ENCODE data around the gene PGRMC2. TPM values are rescaled to one million over a fixed set of nuclear protein-coding genes. Genes with fewer than 3 reads are reported as not detected.
"Not testable (repeated sequence)": the region's sequence is repeated elsewhere in the genome, so short reads cannot be mapped to it uniquely, and the experiment has no call there.

Gene PGRMC2
- total and polyA plus RNA-seq, 4 donors, result 49.0 to 74.8 (median 59.5) TPM

GRCh38 chr4:128249787-128250668 is 37.6 kb downstream of the PGRMC2 start:
- Histone ChIP-seq H3K9me3 (ENCODE audit: control insufficient read depth, low read length) (no peaks in the 10 kb centered on the region), H3K4me3 (ENCODE audit: low read length in 2 of 2) (no peak overlapping the region), H3K27ac (ENCODE audit: low read depth in 1 of 2, low read length in 2 of 2) (no peak overlapping the region), H3K4me1 (ENCODE audit: control insufficient read depth in 1 of 2, insufficient read depth in 2 of 2, low read length in 2 of 2) (no peaks in the 10 kb centered on the region), H3K36me3 (ENCODE audit: control insufficient read depth in 1 of 2, insufficient read depth in 2 of 2, low read length in 1 of 2) (no peaks in the 10 kb centered on the region), H3K27me3 (ENCODE audit: control insufficient read depth in 1 of 2, insufficient read depth in 2 of 2, low read length in 1 of 2) (no peaks in the 10 kb centered on the region)
- intact Hi-C loops (cut with DNase I), result no loop called here
- WGBS, 2 donors, result 67 to 70% methylated on average over 4 of the region's 4 CpGs
- no peak for ATAC-seq (ENCODE audit: low FRiP score)
- no peak for DNase-seq

GRCh38 chr4:128247906-128248305 is 39.7 kb downstream of the PGRMC2 start:
- intact Hi-C loops (cut with DNase I), result no loop called here
- WGBS, 2 donors, result 97 to 98% methylated on average over 1 of the region's 1 CpG
- Histone ChIP-seq H3K9me3 (ENCODE audit: control insufficient read depth, low read length) (no peaks in the 10 kb centered on the region), H3K4me1 (ENCODE audit: control insufficient read depth in 1 of 2, insufficient read depth in 2 of 2, low read length in 2 of 2) (no peaks in the 10 kb centered on the region), H3K4me3 (ENCODE audit: low read length in 2 of 2) (no peak overlapping the region), H3K27me3 (ENCODE audit: control insufficient read depth in 1 of 2, insufficient read depth in 2 of 2, low read length in 1 of 2) (no peaks in the 10 kb centered on the region), H3K36me3 (ENCODE audit: control insufficient read depth in 1 of 2, insufficient read depth in 2 of 2, low read length in 1 of 2) (no peaks in the 10 kb centered on the region), H3K27ac (ENCODE audit: low read depth in 1 of 2, low read length in 2 of 2) (no peak overlapping the region)
- ATAC-seq (ENCODE audit: low FRiP score), result no peak
- DNase-seq, result no peak

GRCh38 chr4:128245391-128245790 is 42.2 kb downstream of the PGRMC2 start:
- ATAC-seq (ENCODE audit: low FRiP score); H3K9me3 ChIP-seq (ENCODE audit: control insufficient read depth, low read length); H3K27ac ChIP-seq (ENCODE audit: low read depth in 1 of 2, low read length in 2 of 2); DNase-seq; intact Hi-C loops (cut with DNase I); H3K4me3 ChIP-seq (ENCODE audit: low read length in 2 of 2); H3K36me3 ChIP-seq (ENCODE audit: control insufficient read depth in 1 of 2, insufficient read depth in 2 of 2, low read length in 1 of 2); H3K27me3 ChIP-seq (ENCODE audit: control insufficient read depth in 1 of 2, insufficient read depth in 2 of 2, low read length in 1 of 2); H3K4me1 ChIP-seq (ENCODE audit: control insufficient read depth in 1 of 2, insufficient read depth in 2 of 2, low read length in 2 of 2): not testable (repeated sequence)
- 89 to 91% methylated on average over 5 of the region's 5 CpGs for WGBS, 2 donors

- no peak for DNase-seq
- Histone ChIP-seq H3K27ac (ENCODE audit: low read depth in 1 of 2, low read length in 2 of 2) (no peak overlapping the region), H3K27me3 (ENCODE audit: control insufficient read depth in 1 of 2, insufficient read depth in 2 of 2, low read length in 1 of 2) (no peaks in the 10 kb centered on the region), H3K36me3 (ENCODE audit: control insufficient read depth in 1 of 2, insufficient read depth in 2 of 2, low read length in 1 of 2) (no peaks in the 10 kb centered on the region), H3K4me3 (ENCODE audit: low read length in 2 of 2) (no peak overlapping the region), H3K9me3 (ENCODE audit: control insufficient read depth, low read length) (no peaks in the 10 kb centered on the region), H3K4me1 (ENCODE audit: control insufficient read depth in 1 of 2, insufficient read depth in 2 of 2, low read length in 2 of 2) (no peaks in the 10 kb centered on the region)
- WGBS, 2 donors, result 89 to 93% methylated on average over 2 of the region's 2 CpGs
- intact Hi-C loops (cut with DNase I), result no loop called here
- no peak for ATAC-seq (ENCODE audit: low FRiP score)
These were observed 43.2 kb downstream of the PGRMC2 start for GRCh38 chr4:128244379-128244778.

- Histone ChIP-seq H3K27ac (ENCODE audit: low read depth in 1 of 2, low read length in 2 of 2) (no peak overlapping the region), H3K36me3 (ENCODE audit: control insufficient read depth in 1 of 2, insufficient read depth in 2 of 2, low read length in 1 of 2) (no peaks in the 10 kb centered on the region), H3K4me3 (ENCODE audit: low read length in 2 of 2) (no peak overlapping the region), H3K4me1 (ENCODE audit: control insufficient read depth in 1 of 2, insufficient read depth in 2 of 2, low read length in 2 of 2) (no peaks in the 10 kb centered on the region), H3K27me3 (ENCODE audit: control insufficient read depth in 1 of 2, insufficient read depth in 2 of 2, low read length in 1 of 2) (no peaks in the 10 kb centered on the region), H3K9me3 (ENCODE audit: control insufficient read depth, low read length) (no peaks in the 10 kb centered on the region)
- DNase-seq (no peak), ATAC-seq (ENCODE audit: low FRiP score) (no peak)
- intact Hi-C loops (cut with DNase I), result no loop called here
- WGBS, 2 donors, result 96 to 98% methylated on average over 4 of the region's 4 CpGs
These were observed 45.0 kb downstream of the PGRMC2 start for GRCh38 chr4:128242601-128243000.

- ATAC-seq (ENCODE audit: low FRiP score) (no peak), DNase-seq (no peak)
- WGBS, 2 donors, result 78 to 82% methylated on average over 3 of the region's 3 CpGs
- H3K4me1 ChIP-seq (ENCODE audit: control insufficient read depth in 1 of 2, insufficient read depth in 2 of 2, low read length in 2 of 2), result no peaks in the 10 kb centered on the region
- no peak overlapping the region for H3K4me3 ChIP-seq (ENCODE audit: low read length in 2 of 2)
- no peaks in the 10 kb centered on the region for H3K27me3 ChIP-seq (ENCODE audit: control insufficient read depth in 1 of 2, insufficient read depth in 2 of 2, low read length in 1 of 2)
- no peaks in the 10 kb centered on the region for H3K36me3 ChIP-seq (ENCODE audit: control insufficient read depth in 1 of 2, insufficient read depth in 2 of 2, low read length in 1 of 2)
- intact Hi-C loops (cut with DNase I), result no loop called here
- H3K27ac ChIP-seq (ENCODE audit: low read depth in 1 of 2, low read length in 2 of 2), result no peak overlapping the region
- peaks cover 1% of the 10 kb centered on the region for H3K9me3 ChIP-seq (ENCODE audit: control insufficient read depth, low read length)
These were observed 45.6 kb downstream of the PGRMC2 start for GRCh38 chr4:128241981-128242380.

GRCh38 chr4:128241425-128241913 is 46.1 kb downstream of the PGRMC2 start:
- intact Hi-C loops (cut with DNase I), result no loop called here
- WGBS, 2 donors, result 52 to 59% methylated on average over 3 of the region's 3 CpGs
- H3K4me1 ChIP-seq (ENCODE audit: control insufficient read depth in 1 of 2, insufficient read depth in 2 of 2, low read length in 2 of 2), result no peaks in the 10 kb centered on the region
- H3K27me3 ChIP-seq (ENCODE audit: control insufficient read depth in 1 of 2, insufficient read depth in 2 of 2, low read length in 1 of 2), result no peaks in the 10 kb centered on the region
- no peak for ATAC-seq (ENCODE audit: low FRiP score)
- H3K27ac ChIP-seq (ENCODE audit: low read depth in 1 of 2, low read length in 2 of 2), result no peak overlapping the region
- DNase-seq, result no peak
- H3K9me3 ChIP-seq (ENCODE audit: control insufficient read depth, low read length), result peaks cover 1% of the 10 kb centered on the region
- no peak overlapping the region for H3K4me3 ChIP-seq (ENCODE audit: low read length in 2 of 2)
- no peaks in the 10 kb centered on the region for H3K36me3 ChIP-seq (ENCODE audit: control insufficient read depth in 1 of 2, insufficient read depth in 2 of 2, low read length in 1 of 2)

- Histone ChIP-seq H3K4me1 (ENCODE audit: control insufficient read depth in 1 of 2, insufficient read depth in 2 of 2, low read length in 2 of 2) (no peaks in the 10 kb centered on the region), H3K27ac (ENCODE audit: low read depth in 1 of 2, low read length in 2 of 2) (no peak overlapping the region), H3K4me3 (ENCODE audit: low read length in 2 of 2) (no peak overlapping the region), H3K36me3 (ENCODE audit: control insufficient read depth in 1 of 2, insufficient read depth in 2 of 2, low read length in 1 of 2) (no peaks in the 10 kb centered on the region), H3K9me3 (ENCODE audit: control insufficient read depth, low read length) (peaks cover 1% of the 10 kb centered on the region), H3K27me3 (ENCODE audit: control insufficient read depth in 1 of 2, insufficient read depth in 2 of 2, low read length in 1 of 2) (no peaks in the 10 kb centered on the region)
- no peak for ATAC-seq (ENCODE audit: low FRiP score)
- intact Hi-C loops (cut with DNase I), result no loop called here
- no peak for DNase-seq
- WGBS, 2 donors, result 92 to 97% methylated on average over 3 of the region's 3 CpGs
These were observed 46.6 kb downstream of the PGRMC2 start for GRCh38 chr4:128241019-128241418.

- Histone ChIP-seq H3K27me3 (ENCODE audit: control insufficient read depth in 1 of 2, insufficient read depth in 2 of 2, low read length in 1 of 2) (no peaks in the 10 kb centered on the region), H3K4me3 (ENCODE audit: low read length in 2 of 2) (no peak overlapping the region), H3K9me3 (ENCODE audit: control insufficient read depth, low read length) (peaks cover 1% of the 10 kb centered on the region), H3K36me3 (ENCODE audit: control insufficient read depth in 1 of 2, insufficient read depth in 2 of 2, low read length in 1 of 2) (no peaks in the 10 kb centered on the region), H3K4me1 (ENCODE audit: control insufficient read depth in 1 of 2, insufficient read depth in 2 of 2, low read length in 2 of 2) (no peaks in the 10 kb centered on the region), H3K27ac (ENCODE audit: low read depth in 1 of 2, low read length in 2 of 2) (no peak overlapping the region)
- no peak for DNase-seq
- intact Hi-C loops (cut with DNase I), result no loop called here
- 95 to 96% methylated on average over 3 of the region's 3 CpGs for WGBS, 2 donors
- ATAC-seq (ENCODE audit: low FRiP score), result no peak
These were observed 52.8 kb downstream of the PGRMC2 start for GRCh38 chr4:128234836-128235235.

All from aorta (tissue), 5 donors.